GM19467 (cell line): ENCODE measurements around the gene ERCC1.

ENCODE experiments used
- ATAC-seq: cut with Tn5 transposase; IDR thresholded peaks from one replicate; pipeline ENCODE4 v1.9.1; 2021; ENCODE audit warnings: mild to moderate bottlenecking, moderate library complexity; ENCODE audit not compliant: unreplicated experiment

ERCC1 gene

DNA sequence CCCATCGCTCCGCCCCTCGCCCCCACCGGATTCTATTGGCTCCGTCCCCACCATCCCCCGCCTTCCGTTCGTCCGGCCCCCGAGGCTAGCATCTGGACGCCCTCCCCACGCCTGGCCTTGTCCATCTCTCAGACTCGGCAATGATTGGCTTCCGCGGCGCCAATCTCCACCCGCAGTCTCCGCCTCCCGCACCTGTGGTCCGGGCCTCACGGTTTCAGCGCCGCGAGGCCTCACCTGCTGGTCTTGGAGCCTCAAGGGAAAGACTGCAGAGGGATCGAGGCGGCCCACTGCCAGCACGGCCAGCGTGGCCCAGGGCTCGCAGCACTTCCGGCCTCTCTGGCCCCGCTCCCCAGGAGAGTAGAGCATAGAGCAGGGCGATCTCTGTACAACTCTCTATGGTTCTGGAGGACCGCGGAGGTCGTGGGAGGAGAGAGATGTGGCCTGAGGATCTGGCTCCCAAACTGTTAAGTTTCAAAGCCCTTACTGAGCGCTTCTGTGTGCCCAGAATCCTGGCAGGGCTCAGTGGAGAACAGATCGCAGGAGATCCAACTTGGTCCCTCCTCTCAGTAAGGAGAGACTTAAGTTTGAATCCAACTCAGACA, at the start of gene ERCC1:
Gene ERCC1 (minus strand): TSS at position 329 of the 602 bp plus-strand sequence. CDS start 543 bp downstream, outside the sequence.
- peak; percentile 58 for ATAC-seq

DNA sequence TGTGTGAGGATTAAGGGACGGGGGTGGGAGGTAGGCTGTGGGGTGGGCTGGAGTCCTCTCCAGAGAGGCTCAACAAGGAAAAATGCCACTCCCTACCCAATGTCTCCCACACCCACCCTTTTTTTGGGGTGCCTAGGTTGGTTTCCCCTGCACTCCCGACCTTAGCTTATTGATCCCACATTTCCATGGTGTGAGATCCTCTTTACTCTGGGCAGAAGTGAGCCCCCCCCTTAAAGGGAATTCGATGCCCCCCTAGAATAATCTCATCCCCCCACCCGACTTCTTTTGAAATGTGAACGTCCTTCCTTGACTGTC, 49.6 kb upstream of the ERCC1 start:
- no peak for ATAC-seq

- ATAC-seq: no peak
These were observed 49.0 kb upstream of the ERCC1 start for GRCh38 chr19:45472563-45473366.

GRCh38 chr19:45471931-45472562, 48.3 kb upstream of the ERCC1 start:
- ATAC-seq: no peak

GRCh38 chr19:45471111-45471930, 47.6 kb upstream of the ERCC1 start:
- ATAC-seq: no peak

- no peak for ATAC-seq
These were observed 47.0 kb upstream of the ERCC1 start for GRCh38 chr19:45470762-45471081.

DNA sequence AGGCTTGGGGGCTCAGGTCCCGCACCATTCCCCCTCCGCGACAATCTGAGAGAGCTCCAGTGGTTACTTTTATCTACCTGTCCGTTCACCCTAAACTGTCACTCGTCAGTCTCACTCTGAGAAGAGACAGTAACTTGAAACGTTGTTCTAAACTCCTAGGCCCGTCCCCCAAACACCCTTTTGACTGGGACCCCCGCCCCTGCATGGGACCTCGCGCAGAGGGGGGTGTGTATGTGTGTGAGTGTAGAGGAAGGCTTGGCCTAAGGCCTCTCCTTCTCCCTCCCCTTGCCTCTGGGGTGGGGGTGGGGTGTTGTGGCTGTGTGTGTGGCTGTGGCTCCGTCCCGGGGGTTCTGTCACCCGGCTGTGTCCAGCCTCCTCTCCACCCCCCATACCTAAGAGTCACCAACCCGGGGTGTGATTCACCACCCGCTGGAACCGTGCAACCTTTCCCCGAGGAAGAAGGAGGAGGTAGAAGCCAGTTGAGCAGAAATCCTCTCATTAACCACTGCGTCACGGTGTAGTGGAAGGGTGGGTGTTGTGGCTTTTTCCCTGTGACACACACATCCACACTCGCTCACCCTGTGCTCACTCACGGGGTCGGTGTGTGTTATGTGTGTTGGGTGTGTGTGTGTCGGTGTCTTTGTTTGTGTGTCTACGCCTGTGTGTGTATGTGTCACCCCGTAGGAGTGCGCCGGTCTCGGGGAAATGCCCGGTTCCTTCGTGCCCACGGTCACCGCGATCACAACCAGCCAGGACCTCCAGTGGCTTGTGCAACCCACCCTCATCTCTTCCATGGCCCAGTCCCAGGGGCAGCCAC, 46.4 kb upstream of the ERCC1 start:
- ATAC-seq: no peak

GRCh38 chr19:45469132-45469944, 45.6 kb upstream of the ERCC1 start:
- ATAC-seq: peak; percentile 47

DNA sequence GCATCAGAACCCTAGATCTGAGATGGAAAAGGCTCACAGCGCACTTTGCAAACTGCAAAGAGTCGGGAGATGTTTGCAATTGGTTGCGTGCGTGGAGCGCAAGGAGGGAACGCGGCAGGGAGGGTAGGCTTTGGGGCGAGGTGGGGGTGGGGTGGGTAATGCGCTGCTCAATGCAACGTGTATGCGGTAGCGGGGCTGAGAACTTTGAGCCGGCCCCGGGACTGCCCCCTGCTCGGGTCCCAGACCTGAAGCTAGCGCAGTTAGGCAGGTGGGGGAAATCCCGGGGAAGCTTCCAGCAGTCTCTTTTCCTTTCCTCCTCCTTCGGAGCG, 45.0 kb upstream of the ERCC1 start:
- ATAC-seq: no peak

DNA sequence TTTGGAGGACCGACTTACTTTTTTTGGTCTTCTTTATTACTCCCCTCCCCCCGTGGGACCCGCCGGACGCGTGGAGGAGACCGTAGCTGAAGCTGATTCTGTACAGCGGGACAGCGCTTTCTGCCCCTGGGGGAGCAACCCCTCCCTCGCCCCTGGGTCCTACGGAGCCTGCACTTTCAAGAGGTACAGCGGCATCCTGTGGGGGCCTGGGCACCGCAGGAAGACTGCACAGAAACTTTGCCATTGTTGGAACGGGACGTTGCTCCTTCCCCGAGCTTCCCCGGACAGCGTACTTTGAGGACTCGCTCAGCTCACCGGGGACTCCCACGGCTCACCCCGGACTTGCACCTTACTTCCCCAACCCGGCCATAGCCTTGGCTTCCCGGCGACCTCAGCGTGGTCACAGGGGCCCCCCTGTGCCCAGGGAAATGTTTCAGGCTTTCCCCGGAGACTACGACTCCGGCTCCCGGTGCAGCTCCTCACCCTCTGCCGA, 44.5 kb upstream of the ERCC1 start:
- ATAC-seq: peak; percentile 10

- peak; percentile 52 for ATAC-seq
These were observed 43.9 kb upstream of the ERCC1 start, which contains the start of gene FOSB for GRCh38 chr19:45467456-45468158. Gene FOSB (plus strand): TSS chr19:45467996. CDS start chr19:45468587, 591 bp downstream.

DNA sequence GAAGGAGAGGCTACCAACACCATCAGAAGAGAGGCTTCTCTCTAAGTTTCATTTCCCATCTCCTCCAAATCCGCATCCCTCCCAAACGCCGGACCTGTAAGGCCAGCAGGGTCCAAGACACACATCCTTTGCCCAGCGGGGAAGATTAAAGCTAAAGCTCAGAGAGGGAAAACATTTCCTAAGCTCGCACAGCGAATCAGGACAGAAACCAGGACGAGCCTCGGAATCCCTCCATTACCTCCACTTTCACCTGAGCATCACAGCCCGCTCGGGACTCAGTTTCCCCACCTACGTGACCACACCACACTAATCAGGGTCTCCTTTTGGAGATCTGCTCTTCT, 43.4 kb upstream of the ERCC1 start:
- no peak for ATAC-seq

DNA sequence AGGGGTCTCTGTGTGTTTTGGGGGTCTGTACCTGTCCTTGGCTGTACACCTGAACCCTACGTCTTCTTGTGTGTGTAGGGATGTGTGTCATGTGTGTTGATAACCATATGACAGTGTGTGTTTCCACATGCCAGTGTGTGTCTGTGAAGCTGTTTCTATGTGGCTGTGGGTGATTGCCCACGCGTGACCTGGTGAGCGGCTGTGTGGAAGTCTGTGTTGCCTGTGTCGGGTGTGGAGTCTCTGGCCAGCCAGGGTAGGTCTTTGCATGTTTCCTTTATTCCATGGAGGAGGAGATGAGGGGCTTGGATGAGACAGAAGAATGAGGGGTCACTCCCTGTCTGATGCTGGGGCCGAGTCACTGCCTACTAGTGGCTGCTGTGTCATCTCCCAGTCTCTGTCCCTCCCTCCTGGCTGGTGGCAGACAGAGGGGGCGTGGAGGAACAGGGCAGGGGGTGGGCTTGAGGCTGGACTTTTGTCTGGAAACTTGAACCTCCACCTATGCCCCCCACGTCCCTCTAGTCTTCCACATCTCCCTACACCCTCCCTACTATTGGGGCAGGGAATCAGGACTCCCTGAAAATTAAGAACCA, 41.2 kb upstream of the ERCC1 start:
- ATAC-seq: no peak

DNA sequence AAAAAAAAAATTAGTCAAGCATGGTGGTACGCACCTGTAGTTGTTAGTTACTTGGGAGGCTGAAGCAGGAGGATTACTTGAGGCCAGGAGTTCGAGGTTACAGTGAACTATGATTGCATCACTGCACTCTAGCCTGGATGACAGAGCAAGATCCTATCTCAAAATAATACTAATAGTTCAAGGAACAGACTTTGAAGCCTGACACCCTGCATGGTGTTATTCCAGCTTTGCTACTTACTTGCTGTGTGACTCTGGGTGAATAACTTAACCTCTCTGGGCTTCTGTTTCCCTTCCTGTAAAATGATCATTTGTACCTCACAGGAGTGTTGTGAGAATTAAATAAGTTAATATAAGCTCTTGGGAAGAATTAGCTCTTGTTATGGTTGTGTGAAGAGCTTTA, 40.6 kb upstream of the ERCC1 start:
- ATAC-seq: no peak

- ATAC-seq: no peak
These were observed 39.5 kb upstream of the ERCC1 start for GRCh38 chr19:45463241-45463640.

GRCh38 chr19:45462174-45462573, 38.5 kb upstream of the ERCC1 start:
- no peak for ATAC-seq

DNA sequence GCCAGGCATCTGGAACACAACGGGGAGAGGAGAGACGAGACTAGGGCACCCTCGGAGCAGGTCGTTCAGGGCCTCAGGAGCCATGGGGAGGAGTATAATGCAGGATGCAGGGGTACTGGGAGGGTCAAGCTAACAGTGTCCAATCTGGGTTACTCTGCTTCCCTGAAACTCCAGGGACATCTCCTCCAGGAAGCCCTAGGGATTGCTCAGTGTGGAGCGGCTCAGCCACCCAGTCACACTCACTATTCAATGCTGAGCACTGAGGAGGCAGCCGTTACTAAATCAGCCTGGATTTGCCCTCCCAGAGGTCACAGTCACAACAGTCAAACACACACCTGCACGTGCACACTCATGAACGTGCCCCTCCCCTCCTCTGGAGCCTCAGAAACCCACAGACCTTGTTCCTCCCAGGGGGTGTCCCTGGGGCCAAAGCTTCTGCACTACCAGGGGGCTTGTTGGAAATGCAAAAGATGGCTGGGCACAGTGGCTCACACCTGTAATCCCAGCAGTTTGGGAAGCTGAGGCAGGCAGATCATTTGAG, 37.2 kb upstream of the ERCC1 start:
- no peak for ATAC-seq

- ATAC-seq: no peak
These were observed 34.1 kb upstream of the ERCC1 start for GRCh38 chr19:45457776-45458175.

DNA sequence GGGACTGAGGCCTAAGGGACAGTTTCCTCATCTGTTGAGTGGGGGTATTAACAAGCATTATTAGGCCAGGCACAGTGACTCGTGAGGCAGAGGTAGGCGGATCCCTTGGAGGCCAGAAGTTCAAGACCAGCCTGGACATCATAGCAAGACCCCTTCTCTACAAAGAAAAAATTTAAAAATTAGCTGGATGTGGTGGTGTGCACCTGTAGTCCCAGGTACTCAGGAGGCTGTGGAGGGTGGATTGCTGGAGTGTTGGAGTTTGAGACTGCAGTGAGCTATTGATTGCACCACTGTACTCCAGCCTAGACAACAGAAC, 32.7 kb upstream of the ERCC1 start:
- ATAC-seq: no peak
